Activated effector memory CD4-positive, alpha-beta T cell treated with Interleukin-2 at 50 U/mL for 16 hours (primary cell): ENCODE measurements around the gene SFTA2.
"Not testable (repeated sequence)": the region's sequence is repeated elsewhere in the genome, so short reads cannot be mapped to it uniquely, and the experiment has no call there.

Experiments used
- DNase-seq: peaks from one replicate; pipeline ENCODE4 v3.0.0-alpha.2; 2020

The SFTA2 gene

DNA sequence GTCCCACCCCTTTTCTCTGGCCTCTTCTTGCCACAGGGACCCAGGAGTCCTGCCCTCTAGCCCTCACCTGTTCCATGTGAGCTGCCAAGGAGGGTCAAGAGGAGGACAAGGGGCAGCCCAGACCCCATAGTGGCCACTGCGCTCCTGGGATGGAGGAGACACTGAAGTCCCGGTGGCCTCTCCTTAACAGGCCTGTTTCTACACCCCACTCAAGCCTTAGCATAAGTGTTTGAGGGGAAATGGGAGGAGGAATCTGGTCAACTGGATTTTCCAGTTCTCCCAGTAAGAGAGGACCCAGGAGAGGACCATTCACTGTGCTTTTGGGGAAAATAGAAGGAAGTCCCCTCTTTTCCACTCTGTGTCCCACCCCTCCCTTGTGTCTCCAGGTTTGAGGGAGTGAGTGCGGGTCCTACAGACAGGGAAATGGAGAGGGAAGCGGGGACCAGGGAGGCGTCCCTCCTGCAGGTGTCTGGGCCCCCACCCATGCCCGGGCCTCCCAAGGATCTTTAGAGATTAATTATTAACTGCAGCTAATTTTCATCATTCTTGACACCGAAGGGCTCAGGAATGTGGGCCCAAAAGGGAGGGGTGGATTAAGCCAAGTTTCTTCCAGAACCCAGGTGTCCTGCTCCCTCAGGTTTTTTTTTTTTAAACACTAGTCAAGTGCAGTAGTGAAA lies at the start of gene SFTA2:
TSS of gene SFTA2 (minus strand) at position 202 of the 677 bp plus-strand sequence. CDS start at position 128, 74 bp downstream.
- DNase-seq = no peak

DNA sequence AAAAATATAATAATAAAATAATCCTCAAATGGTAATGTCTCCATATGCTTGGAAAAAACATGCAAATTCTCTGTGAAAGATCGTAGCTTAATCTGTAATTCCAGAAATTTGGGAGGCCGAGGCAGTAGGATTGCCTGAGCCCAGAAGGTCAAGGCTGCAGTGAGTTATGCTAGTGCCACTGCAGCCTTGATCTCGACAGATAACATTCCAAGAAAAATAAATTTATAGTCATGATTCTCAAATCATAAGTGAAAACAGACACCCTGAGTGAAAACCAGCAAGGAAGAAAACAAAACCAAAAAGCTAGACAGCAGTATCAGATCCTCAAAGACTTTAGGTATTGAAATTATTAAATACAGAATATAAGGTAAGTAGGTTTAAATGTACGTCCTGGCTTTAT lies 47.7 kb upstream of the SFTA2 start:
- no peak for DNase-seq

DNA sequence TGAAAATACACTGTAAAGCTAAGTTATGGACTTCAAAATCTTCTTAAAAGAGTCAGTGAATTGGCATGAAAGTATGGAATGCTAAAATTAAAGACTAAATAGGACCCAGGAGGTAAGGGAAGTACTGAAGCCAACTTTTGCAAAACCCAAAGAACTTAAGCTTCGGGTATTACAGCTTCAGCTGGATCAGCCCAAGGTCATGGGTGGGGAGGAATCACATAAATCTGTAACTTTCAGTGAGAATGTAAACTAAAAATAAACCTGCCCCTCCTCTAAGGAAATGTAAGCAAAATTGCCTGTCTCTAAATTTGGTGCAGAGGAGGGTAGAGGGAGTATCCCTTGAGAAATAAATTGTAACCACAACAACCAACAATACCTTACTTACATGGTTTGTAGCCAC lies 47.2 kb upstream of the SFTA2 start:
- DNase-seq = no peak

DNA sequence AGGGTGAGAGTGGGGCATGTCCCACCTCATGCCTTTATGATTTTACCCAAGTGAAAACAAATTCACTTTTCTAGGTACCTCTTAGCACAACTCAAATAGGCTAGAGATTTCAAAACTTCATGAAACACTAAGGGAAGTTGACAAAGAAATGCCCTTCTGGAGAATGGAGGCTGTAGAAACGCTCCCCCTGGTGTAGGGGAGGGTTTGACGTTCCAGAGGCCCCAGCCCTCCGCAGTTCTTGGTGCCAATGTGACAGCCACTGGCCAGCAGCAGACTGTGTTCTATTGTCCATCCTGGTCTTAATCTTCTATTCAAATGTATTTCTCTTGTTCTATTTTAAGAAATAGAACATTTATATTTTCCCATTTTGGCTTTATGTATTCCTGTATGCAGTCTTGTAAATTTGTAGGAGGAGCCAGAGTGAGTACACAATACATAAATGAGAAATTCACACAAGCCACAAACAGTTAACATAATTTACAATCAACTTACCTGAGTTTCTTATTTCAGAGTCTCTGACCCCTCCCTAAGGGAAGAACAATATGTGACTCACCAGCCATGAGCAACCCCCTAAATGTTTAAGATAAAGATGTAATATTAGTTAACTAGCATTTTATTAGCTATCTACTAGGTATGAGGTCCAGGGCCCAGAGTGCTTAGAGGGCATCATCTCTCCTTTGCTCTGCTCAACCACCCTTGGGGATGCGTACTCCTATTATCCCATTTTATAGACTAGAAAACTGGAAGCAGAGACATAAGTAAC lies 42.7 kb upstream of the SFTA2 start:
- no peak for DNase-seq

DNA sequence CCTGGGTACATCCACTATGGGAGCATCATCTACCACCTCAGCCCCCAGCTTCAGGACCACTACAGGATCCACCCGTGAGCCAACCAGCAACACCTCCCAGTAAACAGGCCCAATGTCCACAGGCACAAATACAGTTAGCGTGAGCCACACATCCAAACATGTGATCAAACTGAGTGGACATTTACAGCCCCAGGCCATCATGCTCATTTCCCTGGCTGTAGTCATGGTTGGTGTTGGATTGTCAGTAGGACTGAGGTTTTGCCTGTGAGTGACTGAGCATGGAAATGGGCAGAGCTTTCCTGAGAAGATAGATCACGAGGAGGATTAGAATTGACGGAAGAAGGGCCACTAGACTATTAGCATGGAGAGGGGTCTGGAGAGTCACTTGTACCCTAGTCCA lies 40.8 kb upstream of the SFTA2 start:
- no peak for DNase-seq

DNA sequence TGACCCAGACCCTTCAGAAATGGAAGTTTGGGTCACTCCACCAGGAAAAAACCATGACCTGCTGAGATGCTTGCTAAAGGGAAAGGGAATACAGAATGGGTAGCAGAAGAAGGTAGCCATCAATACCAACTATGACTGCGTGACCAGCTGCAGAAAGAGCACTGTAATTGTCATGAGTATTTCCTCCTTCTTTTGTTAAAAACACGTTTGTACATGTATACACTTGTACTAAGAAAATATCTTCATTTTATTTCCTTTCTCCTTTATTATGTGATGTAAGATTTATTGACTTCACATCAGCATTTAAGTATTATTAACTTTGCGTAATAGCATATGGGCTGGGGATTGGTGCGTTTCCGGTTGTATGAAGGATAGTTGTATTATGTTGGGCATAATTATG lies 39.0 kb upstream of the SFTA2 start:
- no peak for DNase-seq

DNA sequence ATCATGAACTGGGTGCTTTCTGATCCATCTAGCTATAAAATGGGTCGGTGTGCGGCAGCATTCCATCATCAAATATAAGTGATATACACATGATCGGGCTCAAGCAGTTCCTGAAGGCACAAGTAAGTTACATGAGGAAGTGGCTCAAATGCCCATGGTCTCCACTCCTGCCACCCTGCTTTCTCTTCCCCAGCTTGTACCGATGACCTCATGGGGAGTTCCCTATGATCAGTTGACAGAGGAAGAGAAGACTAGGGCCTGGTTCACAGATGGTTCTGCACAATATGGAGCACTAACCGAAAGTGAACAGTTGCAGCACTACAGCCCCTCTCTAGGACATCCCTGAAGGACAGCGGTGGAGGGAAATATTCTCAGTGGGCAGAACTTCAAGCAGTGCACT lies 37.2 kb upstream of the SFTA2 start:
- not testable (repeated sequence) for DNase-seq

DNA sequence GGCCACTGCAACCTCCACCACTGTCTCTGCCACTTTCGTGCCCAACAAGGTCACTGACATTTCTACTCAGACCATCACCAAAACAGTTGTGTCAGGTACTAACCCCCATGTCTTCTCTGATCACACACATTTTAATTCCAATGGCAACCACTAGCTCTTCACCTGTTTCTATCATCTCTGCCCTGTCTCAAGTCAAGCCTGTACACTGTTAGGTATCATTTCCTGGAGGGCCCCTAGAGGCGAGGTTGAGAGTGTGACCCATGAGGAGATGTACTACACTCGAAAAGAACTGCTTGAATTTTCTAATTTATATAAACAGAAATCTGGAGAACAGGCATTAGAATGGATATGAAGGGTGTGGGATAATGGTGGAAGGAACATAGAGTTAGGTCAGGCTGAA lies 34.2 kb upstream of the SFTA2 start:
- DNase-seq = no peak

DNA sequence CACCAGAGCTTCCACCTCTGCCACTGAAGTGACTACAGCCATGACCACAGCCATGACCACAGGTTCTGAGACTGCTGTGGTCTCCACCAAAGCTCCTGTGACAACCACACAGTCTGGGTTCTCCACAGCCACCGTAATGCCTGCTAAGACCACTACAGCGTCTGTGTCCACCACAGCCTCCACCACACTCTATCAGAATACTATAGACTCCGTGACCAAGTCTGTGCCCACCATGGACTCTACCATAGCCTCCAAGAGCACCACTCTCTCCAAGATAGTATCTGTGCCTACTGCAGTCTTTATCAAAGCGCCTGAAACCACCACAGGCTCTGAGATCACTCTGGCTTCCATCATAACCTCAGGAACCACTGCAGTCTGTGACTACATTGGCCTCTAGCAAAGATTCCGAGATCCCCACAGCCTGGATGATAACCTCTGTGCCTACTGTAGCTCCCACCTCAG lies 33.2 kb upstream of the SFTA2 start:
- no peak for DNase-seq

DNA sequence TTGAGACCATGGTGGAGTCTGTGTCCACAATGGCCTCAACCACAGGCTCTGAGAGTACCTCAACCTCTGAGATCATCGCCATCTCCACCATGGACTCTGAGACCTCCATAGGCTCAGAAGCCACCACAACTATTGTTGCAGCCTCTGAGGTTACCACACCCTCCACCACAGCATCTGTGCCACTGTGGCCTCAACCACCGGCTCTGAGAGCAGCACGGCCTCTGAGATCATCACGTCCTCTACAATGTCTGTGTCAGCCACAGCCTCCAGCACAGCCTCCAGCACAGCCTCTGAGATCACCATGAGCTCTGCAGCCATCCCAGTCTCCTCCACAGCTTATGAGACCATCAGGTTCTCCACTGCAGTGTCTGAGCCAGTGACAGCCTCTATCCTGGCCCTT lies 32.1 kb upstream of the SFTA2 start:
- no peak for DNase-seq

DNA sequence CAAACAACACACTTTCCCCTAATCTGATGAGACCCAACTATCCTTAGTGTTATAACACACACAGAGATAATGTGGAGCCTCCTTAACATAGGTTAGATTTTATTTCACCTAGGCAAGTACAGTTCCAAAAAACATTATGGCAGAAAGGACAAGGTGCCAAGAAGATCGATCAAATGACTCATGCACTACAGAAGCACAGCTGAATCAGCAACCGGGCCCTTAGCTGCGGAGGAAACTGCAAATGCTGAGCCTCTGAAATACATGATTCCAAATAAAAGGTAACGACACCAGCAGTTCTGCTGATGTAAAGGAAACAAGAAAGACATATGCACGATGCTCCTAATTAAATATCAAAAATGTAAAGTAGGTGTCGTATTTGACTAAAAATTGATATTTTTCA lies 31.7 kb upstream of the SFTA2 start:
- DNase-seq = no peak

DNA sequence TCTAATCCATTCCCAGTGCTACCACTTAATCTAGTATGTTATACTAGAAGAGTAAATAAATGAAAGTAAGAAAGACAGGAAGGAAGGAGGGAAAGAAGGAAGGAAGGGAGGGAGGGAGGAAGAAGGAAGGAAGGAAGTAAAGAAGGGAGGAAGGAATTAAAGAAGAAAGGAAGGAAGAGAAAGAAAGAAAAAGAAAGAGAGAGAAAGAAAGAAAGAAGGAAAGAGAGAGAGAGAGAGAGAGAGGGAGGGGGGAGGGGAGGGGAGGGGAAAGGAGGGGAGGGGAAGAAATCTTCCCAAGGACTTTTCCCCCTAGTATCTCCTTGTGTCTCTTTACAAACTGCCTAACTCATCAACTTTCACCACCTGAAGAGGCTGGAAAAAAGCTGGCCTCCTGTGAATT lies 30.7 kb upstream of the SFTA2 start:
- DNase-seq = no peak

DNA sequence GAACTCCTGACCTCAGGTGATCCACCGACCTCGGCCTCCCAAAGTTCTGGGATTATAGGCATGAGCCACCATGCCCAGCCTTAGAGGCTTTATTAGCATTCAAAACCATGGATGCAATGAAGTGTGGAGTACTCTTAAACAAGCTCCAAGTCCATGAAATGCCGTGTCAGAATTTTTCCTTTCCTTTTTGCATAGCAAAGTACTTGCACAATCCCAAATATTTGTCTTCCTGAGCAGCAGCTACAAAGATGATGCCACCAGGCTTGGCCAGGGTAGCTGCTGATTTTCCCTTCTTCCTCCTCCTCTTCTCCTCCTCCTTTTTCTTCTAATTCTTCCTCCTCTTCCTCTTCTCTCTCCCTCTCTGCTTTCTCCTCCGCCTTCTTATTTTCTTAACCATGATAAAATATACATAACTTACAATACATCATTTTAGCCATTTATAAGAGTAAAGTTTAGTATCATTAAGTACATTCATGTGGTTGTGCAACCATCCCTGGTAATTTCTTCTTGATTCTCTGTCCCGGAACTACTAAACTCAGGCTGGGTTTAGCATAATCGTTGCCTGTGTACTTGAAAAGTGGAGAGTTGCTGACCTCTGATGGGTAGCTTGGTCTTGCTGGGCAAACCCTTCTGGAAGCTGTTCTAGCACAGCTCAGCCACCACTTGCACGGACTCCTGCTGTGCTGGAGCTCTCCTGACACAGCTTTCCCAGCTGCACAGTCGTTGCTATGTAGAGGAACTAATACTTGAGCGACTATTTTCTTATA lies 29.1 kb upstream of the SFTA2 start:
- no peak for DNase-seq

DNA sequence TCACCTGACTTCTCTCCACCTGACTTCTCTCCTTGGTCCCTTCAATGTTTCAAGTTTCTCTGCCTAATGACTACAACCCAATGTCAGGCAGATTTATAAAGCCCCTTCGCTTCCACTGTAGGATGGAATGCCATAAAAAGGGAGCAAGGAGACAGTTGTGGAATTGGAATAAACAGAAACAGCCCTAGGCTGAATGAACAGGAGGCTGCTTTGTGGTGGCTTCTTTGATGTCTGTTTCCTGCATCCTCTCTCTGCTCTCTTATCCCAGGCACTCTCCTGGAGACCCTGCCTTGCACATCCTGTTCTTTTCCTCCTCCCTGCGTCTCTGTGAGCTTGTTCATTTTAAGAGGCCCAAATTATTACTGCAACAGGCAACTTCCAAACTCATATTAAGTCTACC lies 25.7 kb upstream of the SFTA2 start:
- no peak for DNase-seq

DNA sequence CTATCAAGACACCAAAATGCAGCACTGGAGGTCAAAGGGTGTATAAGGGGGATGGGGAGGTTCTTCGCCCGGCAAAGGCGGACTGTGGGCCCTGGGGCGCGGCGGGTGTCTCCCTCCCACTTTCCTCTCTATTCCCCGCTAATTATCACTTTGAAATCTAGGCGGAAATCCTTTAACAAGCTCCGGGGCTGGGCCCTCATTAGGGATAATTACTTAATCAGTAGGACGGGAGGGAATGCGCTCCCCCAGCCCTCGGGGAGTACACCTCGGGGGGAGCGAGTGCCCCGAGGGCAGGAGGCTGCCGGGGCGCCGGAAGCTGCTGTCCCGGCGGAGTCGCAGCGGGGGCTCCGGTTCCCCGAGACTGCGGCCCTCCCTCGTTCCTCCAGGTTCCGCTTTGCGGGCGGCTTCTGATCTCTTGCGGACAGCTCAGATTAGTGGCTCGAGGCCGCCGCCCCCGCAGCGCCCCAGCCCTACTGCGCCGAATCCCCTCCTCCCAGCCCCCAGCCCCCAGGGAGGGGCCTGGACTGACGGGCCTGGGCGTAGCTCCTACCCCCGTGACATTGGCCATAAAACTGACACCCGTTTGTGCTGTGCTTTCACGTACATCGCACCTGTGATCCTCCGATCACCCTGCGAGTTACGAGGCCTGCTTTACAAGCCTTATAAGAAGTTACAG lies 23.5 kb upstream of the SFTA2 start:
- peak; percentile 54 for DNase-seq

DNA sequence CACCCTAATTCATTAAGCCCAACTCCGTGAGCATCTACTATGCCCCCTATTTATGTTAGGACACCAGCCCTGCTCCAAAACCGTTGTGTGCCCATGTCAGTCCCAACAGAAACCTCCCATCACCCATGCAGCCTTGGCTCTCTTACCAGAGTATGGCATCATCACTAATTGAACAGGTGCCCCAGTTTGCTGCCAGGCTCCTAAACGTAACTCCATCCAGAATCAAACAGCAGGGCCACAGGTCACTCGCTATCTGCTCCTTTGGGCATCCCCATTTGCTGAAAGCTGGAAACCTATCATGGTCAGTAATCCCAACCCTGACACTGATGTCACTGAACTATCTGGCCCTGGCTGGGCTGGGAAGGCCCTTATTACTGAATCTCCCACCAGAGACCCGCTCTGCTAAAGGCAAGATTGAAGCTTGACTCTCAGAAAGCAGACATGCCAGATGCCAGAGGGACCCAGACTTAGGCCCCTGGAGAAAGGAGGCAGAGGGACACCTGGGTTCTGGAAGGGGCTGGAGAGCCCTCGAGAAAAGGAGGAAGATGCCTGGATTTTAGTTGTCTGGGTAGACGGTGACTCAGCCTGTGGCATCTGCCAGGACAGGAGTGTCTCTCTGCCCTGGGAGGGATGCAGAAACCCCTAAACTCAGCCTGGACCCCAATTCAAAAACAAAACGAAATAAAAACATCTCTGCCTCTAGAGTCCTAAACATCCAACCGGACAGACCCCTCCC lies 22.8 kb upstream of the SFTA2 start:
- DNase-seq = no peak

DNA sequence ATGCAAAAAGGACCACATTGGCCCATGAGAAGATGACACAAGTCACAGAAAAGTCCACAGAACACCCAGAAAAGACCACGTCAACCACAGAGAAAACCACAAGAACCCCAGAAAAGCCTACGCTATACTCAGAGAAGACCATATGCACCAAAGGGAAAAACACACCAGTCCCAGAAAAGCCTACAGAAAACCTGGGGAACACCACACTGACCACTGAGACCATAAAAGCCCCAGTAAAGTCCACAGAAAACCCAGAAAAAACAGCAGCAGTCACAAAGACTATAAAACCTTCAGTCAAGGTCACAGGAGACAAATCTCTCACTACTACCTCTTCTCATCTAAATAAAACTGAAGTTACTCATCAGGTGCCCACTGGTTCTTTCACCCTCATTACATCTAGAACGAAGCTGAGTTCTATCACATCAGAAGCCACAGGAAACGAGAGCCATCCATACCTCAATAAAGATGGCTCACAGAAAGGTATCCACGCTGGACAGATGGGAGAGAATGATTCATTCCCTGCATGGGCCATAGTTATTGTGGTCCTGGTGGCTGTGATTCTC lies 20.0 kb upstream of the SFTA2 start:
- DNase-seq = no peak

DNA sequence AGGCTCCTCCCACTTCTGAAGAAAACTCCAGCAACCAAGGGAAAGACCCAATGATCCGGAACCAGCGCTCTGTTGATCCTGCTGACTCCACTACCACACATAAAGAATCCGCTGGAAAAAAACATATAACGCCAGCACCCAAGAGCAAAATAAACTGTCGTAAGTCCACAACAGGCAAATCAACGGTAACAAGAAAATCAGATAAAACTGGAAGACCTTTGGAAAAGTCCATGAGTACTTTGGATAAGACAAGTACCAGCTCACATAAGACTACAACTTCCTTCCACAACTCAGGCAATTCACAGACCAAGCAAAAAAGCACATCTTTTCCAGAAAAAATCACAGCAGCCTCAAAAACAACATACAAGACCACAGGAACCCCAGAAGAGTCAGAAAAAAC lies 16.8 kb upstream of the SFTA2 start:
- DNase-seq = no peak

DNA sequence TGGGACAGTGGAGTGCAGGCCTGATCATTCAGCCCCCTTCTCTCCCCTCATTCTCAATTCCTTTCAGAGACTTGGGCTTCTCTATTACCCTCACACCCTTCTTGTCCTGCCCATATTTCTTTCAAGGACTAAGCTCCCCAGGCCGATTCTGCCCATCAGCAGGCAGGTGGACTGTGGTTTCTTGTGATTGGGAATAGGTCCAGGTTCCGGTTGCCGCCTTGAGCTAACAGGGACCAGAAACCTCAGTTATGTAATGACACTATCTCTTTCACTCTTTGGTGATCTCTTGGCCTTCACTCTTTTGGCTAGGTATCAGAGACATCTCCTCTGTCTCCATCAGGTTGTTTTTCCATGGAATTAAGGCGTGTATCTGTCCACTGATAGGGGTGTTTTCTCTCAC lies 15.3 kb upstream of the SFTA2 start:
- DNase-seq = no peak

DNA sequence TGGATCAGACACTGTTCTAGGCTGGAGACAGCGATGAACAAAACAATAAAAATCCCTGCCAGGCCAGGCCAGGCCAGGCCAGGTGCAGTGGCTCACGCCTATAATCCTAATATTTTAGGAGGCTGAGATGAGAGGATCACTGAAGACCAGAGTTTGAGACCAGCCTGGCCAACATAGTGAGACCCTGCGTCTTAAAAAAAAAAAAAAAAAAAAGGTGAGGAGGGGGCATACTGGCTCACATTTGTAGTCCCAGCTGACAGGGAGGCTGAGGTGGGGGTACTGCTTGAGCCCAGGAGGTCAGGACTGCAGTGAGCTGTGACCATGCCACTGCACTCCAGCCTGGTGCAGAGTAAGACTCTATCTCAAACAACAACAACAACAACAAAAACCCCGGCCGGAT lies 13.3 kb upstream of the SFTA2 start:
- no peak for DNase-seq

DNA sequence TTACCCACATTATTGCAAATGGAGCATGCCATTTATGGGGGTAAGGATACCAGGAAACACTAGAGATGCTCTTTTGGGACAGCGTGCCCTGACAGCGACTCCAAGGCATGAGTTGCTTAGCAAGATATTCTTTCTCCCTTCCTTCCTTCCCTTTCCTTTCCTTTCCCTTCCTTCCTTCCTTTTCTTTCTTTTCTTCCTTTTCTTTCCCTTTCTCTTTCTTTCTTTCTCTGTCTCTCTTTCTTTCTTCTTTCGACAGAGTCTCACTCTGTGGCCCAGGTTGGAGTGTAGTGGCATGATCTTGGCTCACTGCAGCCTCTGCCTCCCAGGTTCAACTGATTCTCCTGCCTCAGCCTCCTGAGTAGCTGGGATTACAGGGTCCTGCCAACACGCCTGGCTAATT lies 12.1 kb upstream of the SFTA2 start:
- no peak for DNase-seq

DNA sequence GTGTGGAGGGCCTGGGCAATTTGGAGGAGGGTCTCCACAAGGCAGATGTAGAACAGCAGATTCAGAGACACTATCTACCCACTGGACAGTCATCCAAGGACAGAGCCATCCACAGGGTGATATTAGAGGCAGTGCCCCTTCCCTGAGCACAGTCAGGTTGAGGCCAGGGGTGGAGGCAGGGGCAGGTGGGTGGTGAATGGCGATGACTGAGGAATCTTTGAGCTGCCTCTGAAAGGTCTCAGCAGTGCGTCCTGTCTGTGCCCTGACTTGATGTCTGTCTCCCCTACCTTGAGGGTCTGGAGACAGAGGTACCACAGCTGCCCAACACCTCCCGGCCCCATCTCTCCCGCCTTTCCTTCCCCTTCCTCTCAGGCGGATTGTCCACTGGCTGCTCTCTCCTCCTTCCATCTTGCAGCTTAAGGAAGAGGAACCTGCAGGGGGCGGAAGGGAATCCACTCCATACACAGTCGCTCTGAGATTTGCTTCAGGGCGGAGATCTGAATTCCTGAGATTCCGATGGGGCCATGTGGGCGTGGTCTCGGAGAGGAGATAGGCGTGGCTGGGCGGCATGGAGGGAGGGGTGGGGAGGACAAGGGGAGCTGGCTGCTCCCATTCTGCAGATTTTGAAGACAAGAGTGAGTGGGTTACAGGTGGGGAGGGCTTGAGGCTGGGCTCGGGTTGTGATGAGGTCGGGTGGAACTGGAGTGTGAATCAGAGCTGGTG lies 10.5 kb upstream of the SFTA2 start:
- no peak for DNase-seq
